ENCODE results near the gene ARHGAP10.

The ARHGAP10 gene

DNA sequence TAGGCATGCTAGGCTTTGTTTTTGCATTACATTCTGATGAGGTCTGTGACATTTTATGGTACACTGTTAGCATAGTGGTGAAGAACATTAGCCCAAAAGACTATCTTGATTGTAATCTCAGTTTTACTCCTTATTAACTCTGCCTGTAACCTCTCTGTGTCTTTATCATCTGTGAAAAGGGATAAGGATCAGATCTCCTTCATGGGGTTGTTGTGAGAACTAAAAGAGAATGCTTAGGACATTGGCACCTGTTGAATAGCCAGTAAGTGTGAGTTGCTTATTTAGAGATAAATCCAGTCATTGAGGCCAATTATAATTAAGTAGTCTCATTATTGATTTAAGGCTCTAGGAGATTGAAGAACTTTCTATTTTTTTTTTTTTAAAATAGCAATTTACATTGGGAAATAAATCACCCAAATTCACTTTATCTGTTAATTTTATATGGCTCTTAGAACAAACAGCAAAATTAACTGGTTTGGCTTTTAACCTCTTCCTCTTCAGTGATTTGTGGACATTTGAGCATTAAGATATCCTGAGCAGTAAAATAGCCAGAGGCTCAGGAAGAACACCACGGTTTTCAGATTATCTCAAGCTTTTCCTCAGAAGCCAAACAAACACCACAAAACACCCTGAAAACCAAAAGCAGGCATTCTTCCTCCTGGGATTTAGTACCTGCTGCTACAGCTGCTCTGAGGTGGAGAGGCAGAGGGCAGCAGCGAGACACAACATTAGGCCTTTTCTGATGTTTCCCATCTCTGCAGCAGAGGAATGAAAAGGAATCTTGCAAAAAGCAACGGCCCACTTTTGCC lies 192.9 kb downstream of the ARHGAP10 start:
- H3K4me3 ChIP-seq = no peak overlapping the region
- no peak overlapping the region for H3K27ac ChIP-seq

DNA sequence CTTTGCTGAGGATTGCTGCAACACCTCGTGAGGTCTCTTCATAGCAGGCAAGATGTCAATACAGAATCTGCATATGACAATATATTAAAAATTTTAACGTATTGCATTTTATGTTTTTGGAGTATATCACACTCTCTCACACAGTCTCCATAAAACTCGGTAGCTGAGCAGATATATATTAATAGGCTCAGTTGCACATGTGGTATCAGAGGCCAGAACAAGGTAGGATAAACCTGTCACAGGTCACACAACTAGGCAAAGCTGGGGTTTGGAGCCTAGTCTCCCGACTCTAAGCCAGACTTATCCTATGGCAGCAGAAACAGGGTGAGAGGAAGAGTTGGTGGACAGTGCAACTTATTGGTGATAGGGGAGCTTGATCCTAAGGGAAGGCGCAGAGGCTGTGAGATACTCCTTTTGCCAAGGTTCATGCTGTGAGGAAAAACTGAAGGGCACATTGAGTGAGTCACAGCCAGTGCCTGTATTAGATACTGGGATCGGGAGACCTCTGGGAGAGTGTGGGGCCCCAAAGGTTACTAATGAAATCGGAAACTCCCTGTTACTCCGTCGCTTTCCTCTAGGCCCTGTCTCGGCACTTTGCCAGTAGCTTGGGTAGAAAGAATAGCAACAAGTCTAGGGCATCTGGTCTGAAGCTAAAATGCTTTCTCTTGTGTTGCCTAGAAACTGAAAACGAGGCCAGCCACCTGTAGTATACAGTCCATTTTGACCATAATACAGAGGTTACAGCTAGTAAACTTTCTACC lies 195.7 kb downstream of the ARHGAP10 start:
- Histone ChIP-seq H3K4me3 (no peak overlapping the region), H3K27ac (no peak overlapping the region)

DNA sequence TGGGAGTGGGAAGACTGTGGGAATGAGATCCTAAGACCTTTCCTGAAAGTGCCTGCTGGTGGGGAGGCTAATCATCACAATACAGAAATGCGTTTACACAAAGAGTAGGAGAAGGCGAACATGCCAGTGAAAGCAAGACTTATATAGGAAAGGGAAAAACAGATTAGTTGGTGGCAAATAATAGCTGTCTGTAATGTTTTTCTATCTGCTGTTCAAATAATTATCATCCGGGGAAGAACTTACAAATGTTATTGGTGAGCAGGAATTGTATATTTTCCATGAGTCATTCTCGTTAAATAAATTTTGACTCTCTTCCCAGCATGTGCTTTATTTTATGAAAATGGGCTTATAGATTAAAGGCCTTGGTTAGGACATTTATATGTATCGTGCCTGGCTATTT lies 196.5 kb downstream of the ARHGAP10 start:
- Histone ChIP-seq H3K4me3 (no peak overlapping the region), H3K27ac (no peak overlapping the region)

- Histone ChIP-seq H3K27ac (no peak overlapping the region), H3K4me3 (no peak overlapping the region)
Measured at GRCh38 chr4:147929746-147930145, 197.9 kb downstream of the ARHGAP10 start.

DNA sequence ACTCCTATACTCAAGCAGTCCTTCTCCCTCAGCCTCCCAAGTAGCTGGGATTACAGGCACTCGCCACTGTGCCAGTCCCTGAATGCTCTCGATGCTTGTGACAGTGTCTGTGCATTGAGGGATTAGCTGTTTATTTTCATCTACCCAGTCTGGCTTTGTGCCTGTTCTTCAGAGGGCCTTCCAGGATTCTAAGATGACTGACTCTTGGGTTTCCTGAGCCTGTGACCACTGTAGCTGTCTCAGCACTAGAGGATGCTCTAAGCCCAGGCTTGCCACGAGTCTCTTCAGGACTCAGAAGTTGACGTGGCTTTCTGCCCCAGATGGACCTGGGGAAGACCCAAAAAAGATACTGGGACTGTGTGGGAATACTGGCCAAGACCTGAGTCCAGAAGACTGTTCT lies 201.4 kb downstream of the ARHGAP10 start:
- Histone ChIP-seq H3K27ac (no peak overlapping the region), H3K4me3 (no peak overlapping the region)

- H3K27ac ChIP-seq = no peak overlapping the region
- H3K4me3 ChIP-seq = no peak overlapping the region
Measured at GRCh38 chr4:147933779-147934178, 201.9 kb downstream of the ARHGAP10 start.

DNA sequence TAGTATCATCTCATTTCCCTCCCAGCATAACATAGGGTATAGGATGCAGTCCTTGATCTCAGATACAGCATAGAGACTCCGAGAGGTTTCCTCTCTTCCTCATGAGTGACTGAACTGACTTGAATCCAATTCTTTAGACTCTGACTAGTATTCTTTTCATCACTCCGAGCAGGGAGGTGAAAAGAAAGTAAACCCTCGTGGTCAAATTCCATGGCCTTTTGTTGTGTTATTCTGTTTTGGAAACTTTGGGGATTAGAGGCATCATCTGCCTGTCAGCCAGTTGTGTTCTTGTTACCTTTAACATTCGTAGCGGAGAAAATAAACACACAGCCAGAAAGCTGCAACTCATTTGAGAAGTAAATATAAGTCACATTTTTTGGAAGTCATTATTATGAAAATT lies 206.6 kb downstream of the ARHGAP10 start:
- no peak overlapping the region for H3K4me3 ChIP-seq
- no peak overlapping the region for H3K27ac ChIP-seq

GRCh38 chr4:147940171-147940570 lies 208.3 kb downstream of the ARHGAP10 start:
- Histone ChIP-seq H3K4me3 (no peak overlapping the region), H3K27ac (no peak overlapping the region)

- no peak overlapping the region for H3K27ac ChIP-seq
- no peak overlapping the region for H3K4me3 ChIP-seq
Measured at GRCh38 chr4:147941373-147941772, 209.5 kb downstream of the ARHGAP10 start.

DNA sequence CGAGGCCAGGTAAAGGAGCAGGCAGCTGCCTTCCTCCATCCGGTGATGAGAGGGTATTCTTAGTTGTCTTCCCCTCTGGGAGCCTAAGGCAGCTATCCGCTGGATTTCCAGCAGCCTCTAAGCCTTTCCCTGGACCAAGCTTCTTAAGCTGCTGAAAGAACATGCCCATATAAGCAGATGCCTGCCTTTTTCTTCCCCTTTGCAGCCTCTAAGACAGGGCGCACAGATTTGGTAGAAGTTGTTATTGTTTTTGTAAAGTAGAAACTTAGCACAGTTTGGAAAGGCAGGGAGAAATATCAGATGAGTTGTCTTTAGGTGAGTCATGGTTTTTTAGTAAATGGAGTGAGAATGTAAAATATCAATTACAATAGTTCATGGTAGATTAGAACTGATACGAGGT lies 210.8 kb downstream of the ARHGAP10 start:
- Histone ChIP-seq H3K27ac (peak overlapping the region in 2 of 21 experiments; percentile 8 to 31), H3K4me3 (no peak overlapping the region)

- Histone ChIP-seq H3K4me3 (no peak overlapping the region), H3K27ac (no peak overlapping the region)
Measured at GRCh38 chr4:147943159-147943638, 211.3 kb downstream of the ARHGAP10 start.

DNA sequence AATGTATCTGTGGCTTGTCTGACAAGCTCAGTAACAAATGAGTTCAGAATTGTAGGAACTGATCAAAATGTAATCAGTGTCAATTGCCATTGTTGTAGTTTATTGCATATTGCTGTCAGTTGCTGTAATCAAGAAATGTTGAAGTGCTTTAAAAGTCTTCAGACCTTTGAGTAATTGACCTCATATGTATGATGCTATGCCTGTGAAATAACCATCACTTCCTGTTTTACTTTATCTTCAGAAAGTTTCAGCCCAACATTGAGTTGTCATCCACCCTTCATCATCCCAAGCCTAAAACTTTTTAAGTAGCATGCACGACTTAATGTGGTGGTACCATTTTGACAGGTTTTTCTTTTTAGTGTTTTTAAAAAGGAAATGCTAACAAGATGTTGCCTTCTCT lies 212.4 kb downstream of the ARHGAP10 start:
- Histone ChIP-seq H3K27ac (no peak overlapping the region), H3K4me3 (no peak overlapping the region)

GRCh38 chr4:147944670-147945260 lies 212.9 kb downstream of the ARHGAP10 start:
- no peak overlapping the region for H3K27ac ChIP-seq
- H3K4me3 ChIP-seq = no peak overlapping the region

DNA sequence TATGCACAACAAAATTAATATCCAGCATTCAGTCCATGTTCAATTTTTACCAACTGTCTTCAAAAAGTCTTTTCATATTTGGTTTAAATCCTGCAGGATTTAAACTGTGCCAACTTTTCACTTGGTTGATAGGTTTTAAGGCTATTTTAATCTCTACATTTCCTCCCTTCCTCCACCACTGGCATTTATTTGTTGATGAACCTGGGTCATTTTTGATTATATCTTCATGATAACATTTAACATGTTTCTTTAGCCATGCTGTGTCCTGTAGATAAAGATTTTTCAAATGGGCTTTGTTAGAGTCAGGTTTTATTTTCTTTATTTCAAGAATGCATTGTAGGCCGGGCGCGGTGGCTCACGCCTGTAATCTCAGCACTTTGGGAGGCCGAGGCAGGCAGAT lies 216.4 kb downstream of the ARHGAP10 start:
- Histone ChIP-seq H3K4me3 (no peak overlapping the region), H3K27ac (no peak overlapping the region)

DNA sequence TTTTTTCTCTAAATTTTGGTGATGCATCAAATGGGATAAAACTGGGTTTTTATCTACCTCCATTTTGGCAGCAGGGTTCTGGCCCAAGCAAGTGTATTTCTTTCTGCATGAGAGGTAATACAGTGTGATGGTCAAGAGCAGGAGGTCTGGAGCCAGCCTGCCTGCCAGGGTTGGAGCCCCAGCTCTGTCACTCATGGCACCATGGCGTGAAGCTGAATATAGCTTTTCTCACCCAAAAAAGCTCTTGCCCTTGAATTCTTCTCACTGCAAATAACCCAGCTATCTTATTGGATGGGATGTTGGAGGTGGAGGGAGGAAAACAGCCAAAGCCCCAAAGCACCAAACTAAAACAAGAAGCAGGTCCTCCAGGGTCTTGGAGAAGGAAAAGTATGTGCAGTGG lies 218.4 kb downstream of the ARHGAP10 start:
- H3K4me3 ChIP-seq = no peak overlapping the region
- no peak overlapping the region for H3K27ac ChIP-seq

- no peak overlapping the region for H3K27ac ChIP-seq
- H3K4me3 ChIP-seq = no peak overlapping the region
Measured at GRCh38 chr4:147950841-147951240, 219.0 kb downstream of the ARHGAP10 start.

GRCh38 chr4:147954850-147955249 lies 223.0 kb downstream of the ARHGAP10 start:
- Histone ChIP-seq H3K4me3 (no peak overlapping the region), H3K27ac (no peak overlapping the region)

DNA sequence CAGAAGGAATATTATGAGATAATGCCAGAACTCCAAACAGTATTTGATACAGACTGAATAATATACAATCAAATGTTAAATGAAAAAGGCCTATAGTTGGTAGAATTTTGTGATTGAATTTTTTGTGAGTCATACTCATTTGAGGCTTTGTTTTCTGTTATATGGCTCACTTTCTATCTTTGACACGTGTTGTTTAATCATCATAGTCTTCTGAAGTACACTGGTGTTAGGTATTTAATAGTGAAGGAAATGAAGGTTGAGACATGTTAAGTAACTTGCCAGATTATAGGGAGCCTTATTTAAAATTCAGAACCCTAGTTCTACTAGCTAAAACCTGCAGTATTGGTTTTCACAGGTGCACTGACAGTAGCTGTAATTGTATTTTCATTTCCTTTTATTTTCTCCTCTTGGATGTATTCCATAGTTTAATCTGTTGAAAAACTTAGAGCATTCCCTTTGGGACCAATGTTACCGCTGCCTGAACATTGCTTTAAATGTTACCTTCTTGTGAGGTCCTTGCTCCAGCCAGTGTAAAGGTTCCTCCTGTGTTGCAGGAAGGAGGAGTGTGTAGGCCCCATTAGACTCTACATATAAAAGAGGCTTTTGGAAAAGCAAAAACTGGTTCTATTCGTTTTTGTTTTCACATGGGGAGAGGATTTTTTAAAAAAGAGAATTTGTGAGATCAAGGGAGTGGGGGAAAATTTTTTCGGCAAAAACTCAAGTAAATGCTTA lies 224.1 kb downstream of the ARHGAP10 start:
- Histone ChIP-seq H3K4me3 (no peak overlapping the region), H3K27ac (peak overlapping the region in 2 of 21 experiments; percentile 47)

DNA sequence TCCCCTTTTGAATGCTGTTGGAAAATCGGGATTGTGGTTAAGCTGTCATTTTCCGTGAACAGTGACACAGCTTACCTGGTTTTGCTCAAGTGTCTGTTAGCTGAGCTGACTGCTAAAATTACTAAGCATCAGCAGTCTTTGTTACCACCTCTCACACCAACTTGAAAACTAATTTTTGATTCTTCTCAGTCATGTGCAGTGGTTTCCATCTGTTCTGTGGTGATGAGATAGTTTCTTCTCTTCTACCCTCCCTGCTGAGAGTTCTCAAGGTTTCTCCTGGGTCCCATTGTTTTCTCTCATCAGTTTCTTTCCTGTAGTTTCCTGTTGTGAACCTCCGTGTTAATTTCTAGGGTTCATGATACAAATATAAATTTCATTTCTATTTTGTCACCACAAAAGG lies 225.6 kb downstream of the ARHGAP10 start:
- Histone ChIP-seq H3K27ac (no peak overlapping the region), H3K4me3 (no peak overlapping the region)

GRCh38 chr4:147958057-147958456 lies 226.2 kb downstream of the ARHGAP10 start:
- no peak overlapping the region for H3K27ac ChIP-seq

More at GRCh38 chr4:147958057-147958456, 226.2 kb downstream of the ARHGAP10 start:
- H3K4me3 ChIP-seq = no peak overlapping the region
